ENCODE results near the gene CNTNAP2. TPM values are rescaled to one million over a fixed set of nuclear protein-coding genes. Genes with fewer than 3 reads are reported as not detected.

CNTNAP2 gene
- total RNA-seq, 1 donor from 2014 or later = under 0.01 TPM

DNA sequence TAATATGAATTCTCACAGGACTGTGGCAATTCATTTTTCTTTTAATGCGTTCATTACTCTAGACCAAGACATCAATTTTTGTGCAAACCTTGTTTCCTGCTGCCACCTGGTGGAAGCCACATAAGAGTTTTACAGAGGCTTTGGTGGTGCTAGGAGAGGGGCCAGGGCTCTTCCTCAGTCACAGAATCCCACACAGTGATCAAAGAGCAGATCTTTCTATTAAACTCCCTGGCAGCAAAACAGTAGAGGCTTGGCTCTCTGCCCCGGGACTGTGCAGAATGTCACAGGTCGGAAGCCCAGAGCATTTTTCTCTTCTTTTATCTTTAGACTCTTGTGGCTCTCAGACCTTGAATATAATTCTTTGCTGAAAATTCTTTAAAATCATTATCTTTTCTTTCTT is 1967.5 kb downstream of the CNTNAP2 start:
- no peak for DNase-seq (ENCODE audit: extremely low read depth, low read depth, low spot score)

DNA sequence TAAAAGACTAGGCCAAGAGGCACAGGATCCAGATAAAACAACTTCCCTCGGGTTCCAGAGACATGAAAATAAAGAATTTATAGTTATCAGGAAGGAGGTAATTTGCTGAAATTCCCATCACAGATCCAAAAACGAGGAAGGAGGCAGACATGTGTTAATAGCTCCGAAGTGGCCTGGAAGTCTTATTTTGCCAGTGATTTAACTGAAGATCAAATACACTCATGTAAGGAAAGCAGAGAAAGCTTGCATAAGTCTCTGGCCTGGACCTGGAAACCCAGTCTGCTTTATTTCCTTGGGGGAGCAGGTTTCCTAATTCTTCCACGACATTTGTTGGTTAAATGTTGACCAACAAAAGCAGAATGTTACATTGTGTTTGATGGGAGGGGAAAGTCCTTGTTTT is 1975.3 kb downstream of the CNTNAP2 start:
- no peak for DNase-seq (ENCODE audit: extremely low read depth, low read depth, low spot score)

- no peak for DNase-seq (ENCODE audit: extremely low read depth, low read depth, low spot score)
These were observed 1977.0 kb downstream of the CNTNAP2 start for GRCh38 chr7:148093375-148094166.

GRCh38 chr7:148095066-148095465 is 1978.5 kb downstream of the CNTNAP2 start:
- no peak for DNase-seq (ENCODE audit: extremely low read depth, low read depth, low spot score)

DNA sequence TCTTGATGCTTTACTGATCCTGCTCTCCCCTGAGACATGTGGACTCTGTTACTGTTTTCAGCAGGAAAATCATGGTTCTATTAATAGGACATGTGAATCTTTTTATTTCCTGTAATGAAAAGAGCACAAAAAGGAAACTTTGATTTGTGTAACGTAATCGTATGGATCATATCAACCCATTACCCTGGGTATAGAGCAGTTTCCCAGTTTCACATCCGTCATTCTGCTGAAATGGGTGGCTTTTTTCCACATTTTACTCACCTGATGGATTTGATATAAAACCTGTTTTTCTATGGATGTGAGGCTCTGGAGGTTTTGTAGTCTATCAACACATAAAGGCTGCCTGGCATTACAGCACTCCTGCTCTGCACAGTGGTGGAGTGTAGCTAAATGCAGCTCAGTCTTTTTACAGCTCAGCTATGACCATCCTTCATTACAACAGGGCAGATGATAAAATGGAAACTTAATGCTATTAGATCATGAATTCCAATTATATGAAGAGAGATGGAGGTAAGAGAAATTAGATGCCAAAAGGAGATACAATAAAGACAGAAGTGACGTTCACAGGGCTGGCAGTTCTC is 1987.6 kb downstream of the CNTNAP2 start:
- no peak for DNase-seq (ENCODE audit: extremely low read depth, low read depth, low spot score)

DNA sequence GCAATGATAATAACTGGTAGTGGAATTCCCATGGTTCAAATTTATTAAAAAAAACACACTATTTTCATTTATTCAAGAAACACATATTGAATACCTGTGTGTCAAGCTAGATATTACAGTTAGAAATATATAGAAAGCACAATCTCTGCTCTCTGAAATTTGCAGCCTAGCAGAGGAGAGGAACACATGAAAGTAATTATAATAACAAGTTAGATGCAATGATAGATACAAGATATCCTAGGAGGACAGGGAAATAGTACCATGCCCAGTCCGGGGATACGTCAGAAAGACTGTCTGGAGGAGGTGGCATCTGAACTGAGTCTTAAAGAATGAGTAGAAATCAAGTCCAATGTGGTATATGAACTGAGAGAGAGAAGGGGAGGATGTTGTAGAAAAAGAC is 1988.3 kb downstream of the CNTNAP2 start:
- no peak for DNase-seq (ENCODE audit: extremely low read depth, low read depth, low spot score)

GRCh38 chr7:148105853-148106252 is 1989.3 kb downstream of the CNTNAP2 start:
- no peak for DNase-seq (ENCODE audit: extremely low read depth, low read depth, low spot score)

DNA sequence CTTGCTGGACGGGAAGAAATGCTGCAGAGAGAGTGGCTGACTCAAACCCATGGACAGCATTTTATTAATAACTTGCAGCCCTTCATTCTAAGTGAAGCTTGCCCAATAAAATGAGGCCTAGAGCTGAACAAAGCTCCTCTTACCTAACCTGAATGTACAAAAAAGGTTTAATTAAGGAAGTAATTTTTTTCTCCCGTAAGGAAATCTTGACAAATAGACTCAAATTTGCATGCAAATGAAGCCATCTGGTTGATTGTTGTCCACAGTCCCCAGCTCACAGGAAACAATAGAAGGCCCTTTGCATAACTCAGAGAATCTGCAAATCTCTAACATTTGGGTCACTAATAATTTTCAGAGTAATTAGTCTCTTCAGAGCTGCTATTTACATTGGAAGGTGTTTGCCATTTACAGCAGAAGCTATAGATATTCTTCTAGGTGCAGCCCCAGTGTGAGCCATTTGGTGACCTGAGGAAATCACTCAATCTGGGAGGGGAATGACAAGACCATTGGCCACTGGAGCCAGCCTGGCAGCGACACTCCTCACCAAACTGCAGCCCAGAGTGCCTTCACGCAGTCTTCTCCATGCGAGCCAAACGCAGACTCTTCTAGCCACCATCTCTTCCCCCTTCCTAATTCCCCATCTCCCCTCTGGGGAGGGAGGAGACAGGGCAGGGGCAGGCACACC is 1991.0 kb downstream of the CNTNAP2 start:
- no peak for DNase-seq (ENCODE audit: extremely low read depth, low read depth, low spot score)

DNA sequence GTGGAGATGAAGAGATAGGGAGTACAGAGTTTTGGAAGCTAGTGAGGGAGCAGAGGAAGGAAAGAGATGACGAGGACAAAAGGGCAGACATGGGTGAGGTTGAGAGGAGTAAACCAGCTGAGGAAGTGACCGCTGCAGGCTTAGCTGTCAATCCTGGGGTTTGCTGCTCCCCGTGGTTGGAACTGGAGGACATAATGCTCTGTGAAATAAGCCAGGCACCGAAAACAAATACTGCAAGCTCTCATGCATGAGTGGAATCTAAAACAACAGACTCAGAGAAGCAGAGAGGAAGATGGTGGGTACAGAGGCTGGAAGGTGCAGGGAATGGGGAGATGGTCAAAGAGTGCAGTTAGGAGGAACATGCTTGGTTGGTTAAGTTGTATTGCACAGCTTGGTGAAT is 1991.8 kb downstream of the CNTNAP2 start:
- DNase-seq (ENCODE audit: extremely low read depth, low read depth, low spot score) = no peak

DNA sequence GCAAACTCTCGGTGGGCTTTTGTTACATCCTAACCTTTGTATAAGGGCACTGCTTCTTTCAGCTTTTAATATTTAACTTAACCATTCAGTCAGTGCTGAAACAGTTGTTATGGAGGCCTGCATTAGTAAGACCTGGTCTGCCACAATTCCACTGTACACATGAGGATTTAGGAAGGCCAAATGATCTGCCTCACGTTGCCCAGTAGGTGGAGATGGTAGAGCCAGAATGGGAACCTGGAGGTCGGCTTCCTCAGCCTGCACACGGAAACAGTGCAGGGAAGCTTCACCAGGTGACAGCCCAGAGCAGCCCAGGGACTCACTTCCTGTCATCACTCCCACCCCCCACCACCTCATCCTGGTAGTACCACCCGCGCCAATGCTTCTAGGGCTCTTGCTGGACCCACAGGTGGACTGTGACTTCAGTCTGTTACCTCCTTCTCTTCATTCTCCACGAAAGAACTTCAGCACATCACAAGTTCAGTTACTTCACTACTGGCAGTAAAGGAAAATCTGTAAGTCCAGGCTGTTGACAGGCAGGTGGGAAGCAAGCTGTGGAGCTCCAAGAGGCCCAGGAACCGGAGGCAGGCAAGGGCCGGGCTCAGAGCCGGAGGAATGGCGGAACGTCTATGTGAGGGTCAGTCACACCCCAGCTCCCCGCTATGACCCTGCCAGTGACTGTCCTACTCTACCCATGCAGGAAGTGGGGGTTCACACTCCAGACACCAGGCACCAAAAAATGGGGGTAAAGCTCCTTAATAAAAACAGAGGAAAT is 1993.7 kb downstream of the CNTNAP2 start:
- no peak for DNase-seq (ENCODE audit: extremely low read depth, low read depth, low spot score)

DNA sequence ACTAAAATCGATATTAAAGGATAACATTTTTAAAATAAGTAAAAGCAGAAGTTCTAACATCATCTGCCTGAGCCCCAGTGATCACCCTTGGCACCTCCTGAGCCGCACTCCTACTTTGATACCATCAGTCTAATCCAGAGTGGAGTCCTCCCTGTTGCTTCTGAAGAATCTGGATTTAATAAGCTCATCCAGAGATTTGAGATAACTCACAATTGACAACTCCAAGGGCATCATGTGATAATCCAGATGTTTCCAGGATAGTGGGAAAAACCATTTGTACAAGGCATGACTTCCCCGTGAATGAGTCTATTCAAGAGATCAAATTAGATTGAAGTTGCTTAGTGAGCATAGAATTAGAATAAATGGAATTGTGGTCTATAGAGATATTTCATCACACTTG is 1998.2 kb downstream of the CNTNAP2 start:
- no peak for DNase-seq (ENCODE audit: extremely low read depth, low read depth, low spot score)

- no peak for DNase-seq (ENCODE audit: extremely low read depth, low read depth, low spot score)
These were observed 1998.7 kb downstream of the CNTNAP2 start for GRCh38 chr7:148115308-148115707.

DNA sequence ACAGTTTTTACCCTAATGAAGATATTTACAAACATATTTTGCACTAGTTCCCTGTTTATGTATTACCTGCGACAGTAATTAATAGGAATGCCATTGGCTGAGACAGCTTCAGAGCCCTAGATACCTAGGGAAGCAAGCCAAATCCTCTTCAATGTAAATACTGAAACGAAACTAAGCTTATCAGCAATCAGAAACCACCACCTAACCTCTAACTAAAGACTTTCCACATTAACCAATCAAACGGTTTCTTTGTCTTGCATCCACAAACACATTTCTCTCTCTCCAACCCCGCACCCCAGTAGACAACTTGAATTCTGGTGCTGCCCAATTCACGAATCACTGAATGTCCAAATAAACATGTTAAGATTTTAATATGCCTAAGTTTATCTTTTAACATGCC is 1999.6 kb downstream of the CNTNAP2 start:
- no peak for DNase-seq (ENCODE audit: extremely low read depth, low read depth, low spot score)

DNA sequence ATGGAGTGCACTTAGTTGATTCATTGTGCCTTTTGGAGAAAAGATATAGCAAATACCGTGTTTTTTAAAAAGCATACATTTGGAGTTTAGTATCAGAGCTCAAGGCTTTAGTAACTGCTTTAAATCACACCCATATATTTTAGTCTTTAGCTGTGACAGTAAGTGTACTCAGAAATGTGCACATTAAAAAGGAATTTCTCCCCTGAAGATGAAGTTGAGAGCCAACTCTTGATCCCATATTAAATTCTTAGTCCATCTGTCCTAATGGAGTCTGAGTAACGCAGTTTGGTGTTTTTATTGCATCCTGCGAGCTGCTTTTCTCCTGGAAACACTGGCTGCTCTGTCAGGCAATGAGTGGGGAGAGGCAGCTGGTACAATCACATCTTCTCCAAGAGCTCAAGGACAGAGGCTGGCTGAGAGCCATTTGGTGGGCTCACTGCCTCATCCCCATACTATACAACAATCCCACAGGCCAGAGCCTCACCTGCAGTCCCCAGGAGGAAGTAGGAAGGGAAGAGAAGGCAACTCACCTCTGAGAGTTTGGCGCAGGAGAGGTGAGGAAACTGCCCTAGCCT is 2000.3 kb downstream of the CNTNAP2 start:
- no peak for DNase-seq (ENCODE audit: extremely low read depth, low read depth, low spot score)

GRCh38 chr7:148118371-148118770 is 2001.8 kb downstream of the CNTNAP2 start:
- no peak for DNase-seq (ENCODE audit: extremely low read depth, low read depth, low spot score)

GRCh38 chr7:148121401-148121800 is 2004.8 kb downstream of the CNTNAP2 start:
- no peak for DNase-seq (ENCODE audit: extremely low read depth, low read depth, low spot score)

DNA sequence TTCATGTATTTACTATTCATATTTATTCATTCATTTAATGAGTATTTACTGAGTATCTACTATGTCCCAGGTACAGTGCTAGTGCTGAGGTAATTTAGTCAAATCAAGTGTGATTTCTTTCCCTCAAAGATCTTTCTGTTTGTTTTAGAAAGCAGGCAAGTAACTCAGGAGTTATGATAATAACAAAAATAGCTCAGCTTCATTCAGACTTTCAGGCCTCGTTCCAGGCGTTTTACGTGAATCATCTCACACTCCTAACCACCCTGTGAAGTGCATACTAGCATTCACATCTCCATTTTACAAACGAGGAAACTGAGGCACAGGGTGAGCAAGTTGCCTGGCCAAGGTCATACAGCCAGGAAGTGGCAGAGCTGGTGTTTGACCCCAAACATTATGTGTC is 2005.2 kb downstream of the CNTNAP2 start:
- DNase-seq (ENCODE audit: extremely low read depth, low read depth, low spot score) = no peak

- DNase-seq (ENCODE audit: extremely low read depth, low read depth, low spot score) = no peak
These were observed 2007.9 kb downstream of the CNTNAP2 start for GRCh38 chr7:148124477-148124876.

- DNase-seq (ENCODE audit: extremely low read depth, low read depth, low spot score) = no peak
These were observed 2010.8 kb downstream of the CNTNAP2 start for GRCh38 chr7:148127374-148127773.

DNA sequence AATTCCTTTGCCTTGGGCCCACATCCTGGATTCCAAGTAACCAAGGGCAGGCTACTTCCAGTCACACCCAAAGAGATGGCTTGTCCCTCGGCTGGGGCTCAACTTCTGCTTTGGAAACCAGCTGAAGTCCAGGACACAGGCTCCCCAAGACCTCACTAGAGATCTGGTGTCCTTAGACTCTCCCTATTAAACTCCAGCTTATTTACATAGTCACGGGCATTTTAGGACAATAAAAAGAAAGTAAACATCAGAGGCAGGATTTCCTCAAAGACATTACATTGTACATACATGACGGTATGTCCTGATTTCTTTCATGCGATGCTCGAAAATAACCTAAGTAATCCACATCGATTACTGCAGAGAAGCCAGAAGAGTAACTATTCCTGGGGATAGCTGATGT is 2012.4 kb downstream of the CNTNAP2 start:
- no peak for DNase-seq (ENCODE audit: extremely low read depth, low read depth, low spot score)

GRCh38 chr7:148135116-148135515 is 2018.5 kb downstream of the CNTNAP2 start:
- DNase-seq (ENCODE audit: extremely low read depth, low read depth, low spot score) = no peak

Data from glomerular endothelial cell (primary cell).